Activated naive CD4-positive, alpha-beta T cell treated with anti-CD3 and anti-CD28 coated beads, Interleukin-2, amount 10 ng/mL, durations not matched to agents 7 days and 5 days (primary cell): ENCODE data around the gene ZNF367.

Source experiments
- CTCF ChIA-PET: fragments of 350-600 bp; sonication (Branson Sonifier 250); formaldehyde crosslinking; loops from one replicate; lab custom pipeline; 2021; ENCODE audit warnings: antibody characterized with exemption; lab: Charles Lee
- DNase-seq: peaks from one replicate; pipeline ENCODE4 v3.0.0-alpha.2; 2020
- H3K27ac Mint-ChIP-seq: one replicate; pipeline ENCODE4 v1.8.0; 2021; ENCODE audit warnings: mild to moderate bottlenecking, moderate library complexity, mixed read lengths
- H3K27me3 Mint-ChIP-seq: one replicate; pipeline ENCODE4 v1.8.0; 2021; ENCODE audit warnings: mild to moderate bottlenecking, mixed read lengths
- H3K36me3 Mint-ChIP-seq: one replicate; pipeline ENCODE4 v1.8.0; 2021; ENCODE audit warnings: mixed read lengths
- H3K4me1 Mint-ChIP-seq: one replicate; pipeline ENCODE4 v1.8.0; 2021; ENCODE audit warnings: mixed read lengths
- H3K4me3 Mint-ChIP-seq: one replicate; pipeline ENCODE4 v1.8.0; 2021; ENCODE audit warnings: mild to moderate bottlenecking, moderate library complexity, mixed read lengths
- H3K9me3 Mint-ChIP-seq: one replicate; pipeline ENCODE4 v1.8.0; 2021; ENCODE audit warnings: mixed read lengths

Gene ZNF367

GRCh38 chr9:96423322-96423984 lies 5.3 kb upstream of the ZNF367 start:
- no peak overlapping the region for H3K27ac Mint-ChIP-seq
- no peaks in the 10 kb centered on the region for H3K36me3 Mint-ChIP-seq
- H3K4me1 Mint-ChIP-seq, result peaks cover 25% of the 10 kb centered on the region
- H3K9me3 Mint-ChIP-seq, result no peaks in the 10 kb centered on the region
- H3K27me3 Mint-ChIP-seq, result peaks cover 7% of the 10 kb centered on the region
- no peak for DNase-seq
- CTCF ChIA-PET, result interaction anchor here (1.0 kb wide), 1 partner anchor 243 kb away, joined by 3 read pairs; no protein-coding TSS in a partner anchor
- H3K4me3 Mint-ChIP-seq, result no peak overlapping the region

GRCh38 chr9:96420468-96421219 lies 2.5 kb upstream of the ZNF367 start:
- Mint-ChIP-seq H3K4me1 (peaks cover 35% of the 10 kb centered on the region), H3K9me3 (no peaks in the 10 kb centered on the region), H3K27me3 (peaks cover 3% of the 10 kb centered on the region), H3K36me3 (peaks cover 10% of the 10 kb centered on the region), H3K4me3 (peak overlapping the region; percentile 83), H3K27ac (peak overlapping the region; percentile 95)
- DNase-seq, result peak; percentile 38
- CTCF ChIA-PET, result no interaction called here

- Mint-ChIP-seq H3K36me3 (peaks cover 10% of the 10 kb centered on the region), H3K4me3 (peak overlapping the region; percentile 83), H3K27ac (peak overlapping the region; percentile 95), H3K4me1 (peaks cover 38% of the 10 kb centered on the region), H3K27me3 (peaks cover 3% of the 10 kb centered on the region), H3K9me3 (no peaks in the 10 kb centered on the region)
- DNase-seq, result no peak
- CTCF ChIA-PET, result no interaction called here
Observed at GRCh38 chr9:96419691-96419969, 1.5 kb upstream of the ZNF367 start.

DNA sequence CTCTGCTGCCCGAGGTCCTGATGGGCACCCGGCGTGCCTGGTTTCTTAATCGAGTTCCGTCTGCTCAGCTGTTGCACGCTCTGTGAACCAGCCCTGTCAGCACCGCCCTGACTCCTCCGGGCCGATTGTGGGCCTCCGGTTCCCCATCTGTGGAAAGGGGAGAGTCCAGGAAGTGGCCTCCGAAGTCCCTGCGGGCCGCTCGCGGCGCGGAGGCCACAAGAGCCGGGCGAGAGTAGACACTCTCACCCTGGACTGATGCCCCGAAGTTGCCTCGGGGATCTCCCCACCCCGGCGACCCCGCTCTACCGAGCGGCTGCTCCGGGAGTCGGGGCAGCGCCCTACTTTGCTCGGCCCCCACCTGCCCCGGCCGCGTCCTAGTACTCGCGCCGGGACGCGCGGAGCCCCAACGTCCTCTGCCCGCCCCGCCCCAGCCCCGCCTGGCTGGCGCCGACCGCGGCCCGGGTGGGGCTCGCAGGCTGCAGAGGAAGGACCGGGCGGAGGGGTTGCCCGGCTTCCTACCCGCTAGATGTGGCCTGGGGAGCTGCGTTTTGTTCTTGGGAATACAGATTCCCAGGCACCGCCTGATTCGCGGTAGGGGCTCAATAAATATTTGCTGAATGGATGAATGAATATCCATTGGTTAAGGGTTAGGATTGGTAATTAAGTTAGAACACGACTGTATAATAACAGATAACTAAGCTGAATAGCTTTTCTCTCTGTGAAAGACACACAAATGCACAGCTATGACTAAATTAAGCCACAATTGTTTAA lies 935 bp upstream of the ZNF367 start:
- DNase-seq, result peak; percentile 77
- peaks cover 10% of the 10 kb centered on the region for H3K36me3 Mint-ChIP-seq
- H3K27ac Mint-ChIP-seq, result peak overlapping the region; percentile 95
- peaks cover 43% of the 10 kb centered on the region for H3K4me1 Mint-ChIP-seq
- H3K9me3 Mint-ChIP-seq, result no peaks in the 10 kb centered on the region
- peak overlapping the region; percentile 83 for H3K4me3 Mint-ChIP-seq
- CTCF ChIA-PET, result no interaction called here
- peaks cover 3% of the 10 kb centered on the region for H3K27me3 Mint-ChIP-seq

DNA sequence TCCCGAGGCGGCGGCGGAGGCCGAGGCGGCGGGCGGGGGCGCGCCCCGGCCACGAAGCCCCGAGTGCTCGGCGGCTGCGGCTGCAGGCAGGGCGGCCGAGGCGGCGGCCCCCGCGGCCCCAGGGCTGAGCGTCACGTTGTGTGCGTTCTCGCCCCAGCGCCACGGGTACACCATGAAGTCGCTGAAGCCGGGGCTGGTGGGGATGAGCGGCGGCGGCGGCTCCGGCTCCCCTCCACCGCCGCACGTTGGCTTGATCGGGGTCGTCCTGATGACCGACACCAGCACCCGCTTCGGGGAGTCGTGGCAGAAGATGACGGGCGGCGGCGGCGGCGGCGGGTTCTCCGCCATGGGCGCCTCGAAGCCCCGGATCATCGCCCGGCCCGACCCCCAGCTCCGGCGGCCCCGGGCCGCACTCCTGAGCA lies 498 bp downstream of the ZNF367 start:
- peak overlapping the region; percentile 83 for H3K4me3 Mint-ChIP-seq
- peaks cover 12% of the 10 kb centered on the region for H3K36me3 Mint-ChIP-seq
- peaks cover 57% of the 10 kb centered on the region for H3K4me1 Mint-ChIP-seq
- CTCF ChIA-PET, result no interaction called here
- peak overlapping the region; percentile 96 for H3K27ac Mint-ChIP-seq
- no peak for DNase-seq
- no peaks in the 10 kb centered on the region for H3K9me3 Mint-ChIP-seq
- no peaks in the 10 kb centered on the region for H3K27me3 Mint-ChIP-seq

DNA sequence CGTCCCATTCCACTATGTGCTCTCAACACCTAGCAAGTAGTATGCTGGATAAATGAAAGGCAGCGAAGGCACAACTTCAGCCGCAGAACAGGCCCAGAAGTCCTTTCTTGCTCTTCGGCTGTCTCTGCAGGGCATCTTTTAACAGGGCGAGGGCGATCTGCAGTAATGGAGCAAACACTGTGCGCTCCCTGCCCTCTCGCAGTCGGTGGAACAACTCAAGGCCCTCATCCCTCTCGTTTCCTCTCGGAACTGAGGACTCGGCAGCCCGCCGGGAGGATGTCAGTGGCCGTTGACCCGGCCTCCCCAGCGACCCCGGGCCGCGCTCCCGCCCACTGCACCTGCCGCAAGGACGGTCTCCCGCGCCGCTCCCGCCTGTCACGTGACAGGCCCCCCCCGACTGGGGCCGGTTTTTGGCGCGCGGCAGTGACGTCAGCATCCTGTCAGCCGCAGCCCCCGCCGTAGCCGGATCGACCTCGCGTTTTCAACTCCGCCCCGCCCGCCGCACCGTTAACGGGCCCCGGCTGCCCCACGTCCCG lies 1.1 kb downstream of the ZNF367 start:
- Mint-ChIP-seq H3K27ac (peak overlapping the region; percentile 98), H3K27me3 (no peaks in the 10 kb centered on the region), H3K4me3 (peak overlapping the region; percentile 82), H3K36me3 (peaks cover 14% of the 10 kb centered on the region), H3K9me3 (no peaks in the 10 kb centered on the region), H3K4me1 (peaks cover 61% of the 10 kb centered on the region)
- CTCF ChIA-PET, result no interaction called here
- peak; percentile 94 for DNase-seq

DNA sequence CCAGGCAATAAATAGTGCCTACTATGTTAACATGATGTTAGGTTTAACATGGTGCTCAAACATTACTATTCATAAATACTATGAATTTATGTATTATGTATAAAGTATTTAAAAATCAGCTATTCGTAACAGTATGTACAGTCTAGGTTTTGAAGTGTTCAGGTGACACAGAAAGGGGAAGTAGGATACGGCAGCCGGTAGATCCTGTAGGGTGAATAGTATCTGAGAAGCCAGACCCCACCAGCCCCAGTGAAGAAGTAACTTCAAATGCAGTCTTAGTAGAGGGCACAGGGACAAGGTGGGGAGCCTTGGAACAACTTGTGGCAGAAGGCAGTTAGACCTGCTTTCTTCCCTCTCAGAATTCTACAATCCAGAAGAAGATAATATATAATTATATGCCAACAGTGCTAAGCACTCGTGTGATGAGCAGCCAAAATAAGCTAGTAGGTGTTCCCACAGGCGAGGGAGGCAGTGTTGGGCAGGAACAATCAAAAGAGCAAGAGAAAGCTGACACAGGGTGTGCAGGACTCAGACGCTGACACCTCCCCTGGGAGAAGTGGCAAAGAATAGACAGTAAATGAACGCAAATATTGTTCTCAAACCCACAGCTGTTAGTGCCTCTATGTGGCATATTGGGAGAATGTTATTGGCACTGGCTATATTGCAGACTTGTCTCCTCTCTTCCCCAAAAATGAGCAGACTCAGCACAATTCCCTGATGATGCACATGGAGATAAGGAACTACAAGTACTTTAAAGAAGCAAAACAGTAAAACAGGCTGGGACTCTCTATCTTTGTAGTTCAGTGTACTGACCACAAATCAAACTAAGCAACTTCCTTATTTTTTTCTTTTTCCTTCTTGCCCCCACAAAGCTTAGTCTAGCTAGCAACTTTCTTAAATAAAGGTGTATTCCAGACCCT lies 4.6 kb downstream of the ZNF367 start:
- peak overlapping the region; percentile 72 for H3K4me3 Mint-ChIP-seq
- DNase-seq, result peak; percentile 45
- CTCF ChIA-PET, result interaction anchor here (0.9 kb wide), 1 partner anchor 39 kb away, joined by 4 read pairs; no protein-coding TSS in a partner anchor
- no peaks in the 10 kb centered on the region for H3K27me3 Mint-ChIP-seq
- no peaks in the 10 kb centered on the region for H3K9me3 Mint-ChIP-seq
- H3K27ac Mint-ChIP-seq, result peak overlapping the region; percentile 89
- peaks cover 56% of the 10 kb centered on the region for H3K4me1 Mint-ChIP-seq
- H3K36me3 Mint-ChIP-seq, result peaks cover 26% of the 10 kb centered on the region

- Mint-ChIP-seq H3K27ac (peak overlapping the region; percentile 89), H3K4me1 (peaks cover 63% of the 10 kb centered on the region), H3K27me3 (no peaks in the 10 kb centered on the region), H3K36me3 (peaks cover 33% of the 10 kb centered on the region), H3K9me3 (no peaks in the 10 kb centered on the region), H3K4me3 (peak overlapping the region; percentile 10)
- CTCF ChIA-PET, result interaction anchor here (0.9 kb wide), 1 partner anchor 40 kb away, joined by 4 read pairs; no protein-coding TSS in a partner anchor
- no peak for DNase-seq
Observed at GRCh38 chr9:96412174-96412913, 5.8 kb downstream of the ZNF367 start.

- Mint-ChIP-seq H3K27me3 (no peaks in the 10 kb centered on the region), H3K27ac (peak overlapping the region; percentile 58), H3K4me1 (peaks cover 60% of the 10 kb centered on the region), H3K4me3 (no peak overlapping the region), H3K9me3 (no peaks in the 10 kb centered on the region), H3K36me3 (peaks cover 30% of the 10 kb centered on the region)
- CTCF ChIA-PET, result no interaction called here
- DNase-seq, result no peak
Observed at GRCh38 chr9:96411129-96411838, 6.9 kb downstream of the ZNF367 start.

GRCh38 chr9:96408409-96409280 lies 9.5 kb downstream of the ZNF367 start:
- DNase-seq, result no peak
- CTCF ChIA-PET, result no interaction called here
- no peaks in the 10 kb centered on the region for H3K27me3 Mint-ChIP-seq
- H3K9me3 Mint-ChIP-seq, result no peaks in the 10 kb centered on the region
- H3K36me3 Mint-ChIP-seq, result peaks cover 28% of the 10 kb centered on the region
- peaks cover 47% of the 10 kb centered on the region for H3K4me1 Mint-ChIP-seq
- H3K4me3 Mint-ChIP-seq, result no peak overlapping the region
- H3K27ac Mint-ChIP-seq, result peak overlapping the region; percentile 51

DNA sequence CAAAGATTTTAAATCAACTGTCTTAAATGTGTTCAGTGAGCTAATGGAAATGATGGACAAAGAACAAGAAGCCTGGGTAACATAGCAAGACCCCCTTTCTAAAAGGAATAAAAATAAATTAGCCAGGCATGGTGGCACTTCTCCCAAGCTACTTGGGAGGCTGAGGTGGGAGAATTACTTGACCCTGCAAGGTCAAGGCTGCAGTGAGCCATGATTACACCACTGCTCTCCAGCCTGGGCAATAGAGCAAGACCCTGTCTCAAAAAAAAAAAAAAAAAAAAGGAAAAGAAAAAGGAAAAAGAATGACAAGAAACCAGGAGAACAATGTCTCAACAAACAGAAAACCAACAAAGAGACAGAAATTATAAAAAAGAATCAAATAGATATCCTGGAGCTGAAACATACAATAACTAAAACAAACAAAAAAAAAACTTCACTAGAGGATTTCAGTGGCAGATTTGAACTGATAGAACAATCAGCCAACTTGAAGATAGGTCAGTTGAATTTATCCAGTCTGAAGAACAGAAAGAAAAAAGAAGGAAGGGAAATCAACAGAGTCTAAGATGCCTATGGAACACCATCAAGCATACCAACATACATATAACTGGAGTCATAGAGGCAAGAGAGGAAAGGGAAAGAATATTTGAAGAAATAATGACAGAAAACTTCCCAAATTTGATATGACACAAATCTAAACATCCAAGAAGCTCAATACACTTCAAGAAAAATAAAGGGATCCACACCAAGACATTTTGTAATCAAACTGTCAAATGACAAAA lies 17.8 kb downstream of the ZNF367 start:
- Mint-ChIP-seq H3K4me3 (no peak overlapping the region), H3K36me3 (peaks cover 41% of the 10 kb centered on the region), H3K27me3 (no peaks in the 10 kb centered on the region), H3K27ac (peak overlapping the region; percentile 95), H3K4me1 (peaks cover 57% of the 10 kb centered on the region), H3K9me3 (peaks cover 13% of the 10 kb centered on the region)
- DNase-seq, result no peak
- CTCF ChIA-PET, result no interaction called here
